Measurements from ENCODE around the gene TGFB1I1. TPM values are rescaled to one million over a fixed set of nuclear protein-coding genes. Genes with fewer than 3 reads are reported as not detected.
A peak's percentile ranks its signal among the peaks of the same experiment; 100 is the strongest.

Gene TGFB1I1
- total RNA-seq, 1 experiment from 2014 or later, result 4.3 TPM

DNA sequence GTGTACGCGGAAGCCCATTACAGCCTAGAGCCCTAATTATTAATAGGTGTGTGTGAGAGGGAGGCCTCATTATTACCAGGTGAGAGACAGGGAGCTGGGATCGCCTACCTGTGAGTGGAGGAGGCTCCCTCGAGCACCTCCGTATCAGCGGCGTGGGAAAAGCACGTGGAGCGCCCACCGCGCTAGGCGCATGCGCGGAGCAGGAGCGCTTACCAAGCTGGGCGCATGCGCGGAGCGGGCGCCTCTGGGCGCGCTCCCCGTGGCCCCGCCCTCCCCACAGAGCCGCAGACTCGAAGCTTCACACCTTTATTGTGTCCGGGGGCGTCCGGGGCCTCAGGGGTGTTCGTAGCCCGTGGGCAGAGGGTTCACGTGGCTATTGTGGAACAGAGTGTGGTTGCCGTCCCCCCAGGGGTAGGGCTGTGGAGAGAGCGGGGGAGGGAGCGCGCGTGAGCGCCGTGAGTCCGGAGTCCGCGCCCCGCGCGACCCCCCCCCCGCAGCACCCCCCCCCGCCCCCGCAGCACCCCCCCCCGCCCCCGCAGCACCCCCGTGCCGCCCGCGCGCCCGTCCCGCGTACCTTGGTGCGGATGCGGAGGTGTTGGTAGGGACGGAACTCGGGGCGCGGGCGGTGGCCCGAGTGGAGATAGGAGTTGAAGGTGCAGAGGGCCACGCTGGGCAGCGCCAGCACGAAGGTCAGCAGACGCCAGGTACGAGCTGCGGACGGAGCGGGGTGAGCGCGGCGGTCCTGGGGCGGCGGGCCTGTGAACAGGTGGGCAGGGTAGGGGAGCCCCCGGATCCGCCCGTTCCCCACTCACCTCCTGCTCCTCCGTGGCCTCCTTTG lies 44.3 kb upstream of the TGFB1I1 start (continued):
- TF ChIP-seq, protein P1, sequence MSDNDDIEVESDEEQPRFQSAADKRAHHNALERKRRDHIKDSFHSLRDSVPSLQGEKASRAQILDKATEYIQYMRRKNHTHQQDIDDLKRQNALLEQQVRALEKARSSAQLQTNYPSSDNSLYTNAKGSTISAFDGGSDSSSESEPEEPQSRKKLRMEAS (CRISPR knock-in tag; IDR thresholded peaks at IDR 0.05), result peak; percentile 90; the same call in 1 of the 2 replicates
- TF ChIP-seq, protein P2, sequence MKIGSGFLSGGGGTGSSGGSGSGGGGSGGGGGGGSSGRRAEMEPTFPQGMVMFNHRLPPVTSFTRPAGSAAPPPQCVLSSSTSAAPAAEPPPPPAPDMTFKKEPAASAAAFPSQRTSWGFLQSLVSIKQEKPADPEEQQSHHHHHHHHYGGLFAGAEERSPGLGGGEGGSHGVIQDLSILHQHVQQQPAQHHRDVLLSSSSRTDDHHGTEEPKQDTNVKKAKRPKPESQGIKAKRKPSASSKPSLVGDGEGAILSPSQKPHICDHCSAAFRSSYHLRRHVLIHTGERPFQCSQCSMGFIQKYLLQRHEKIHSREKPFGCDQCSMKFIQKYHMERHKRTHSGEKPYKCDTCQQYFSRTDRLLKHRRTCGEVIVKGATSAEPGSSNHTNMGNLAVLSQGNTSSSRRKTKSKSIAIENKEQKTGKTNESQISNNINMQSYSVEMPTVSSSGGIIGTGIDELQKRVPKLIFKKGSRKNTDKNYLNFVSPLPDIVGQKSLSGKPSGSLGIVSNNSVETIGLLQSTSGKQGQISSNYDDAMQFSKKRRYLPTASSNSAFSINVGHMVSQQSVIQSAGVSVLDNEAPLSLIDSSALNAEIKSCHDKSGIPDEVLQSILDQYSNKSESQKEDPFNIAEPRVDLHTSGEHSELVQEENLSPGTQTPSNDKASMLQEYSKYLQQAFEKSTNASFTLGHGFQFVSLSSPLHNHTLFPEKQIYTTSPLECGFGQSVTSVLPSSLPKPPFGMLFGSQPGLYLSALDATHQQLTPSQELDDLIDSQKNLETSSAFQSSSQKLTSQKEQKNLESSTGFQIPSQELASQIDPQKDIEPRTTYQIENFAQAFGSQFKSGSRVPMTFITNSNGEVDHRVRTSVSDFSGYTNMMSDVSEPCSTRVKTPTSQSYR (CRISPR knock-in tag; IDR thresholded peaks at IDR 0.05), result no peak
- TF ChIP-seq FOXK1 (CRISPR knock-in tag; IDR thresholded peaks at IDR 0.05) (peak; percentile 23; the same call in 1 of the 2 replicates), SMAD3 (CRISPR knock-in tag; IDR thresholded peaks at IDR 0.05; ENCODE audit: borderline replicate concordance) (no peak), IRF1 (CRISPR knock-in tag; IDR thresholded peaks at IDR 0.05) (peak; percentile 75; the same call in 1 of the 2 replicates), ZNF263 (CRISPR knock-in tag; IDR thresholded peaks at IDR 0.05; ENCODE audit: low read depth) (no peak), TEAD4 (CRISPR knock-in tag; IDR thresholded peaks at IDR 0.05) (0 out of 2 replicates have a peak, but pooled peaks have one; percentile 32), ARID4B (CRISPR knock-in tag; IDR thresholded peaks at IDR 0.05; ENCODE audit: borderline replicate concordance) (0 out of 2 replicates have a peak, but pooled peaks have one; percentile 35), CREB1 (CRISPR knock-in tag; IDR thresholded peaks at IDR 0.05) (no peak), TEAD1 (CRISPR knock-in tag; IDR thresholded peaks at IDR 0.05) (0 out of 2 replicates have a peak, but pooled peaks have one; percentile 58), GTF2I (CRISPR knock-in tag; conservative IDR thresholded peaks at IDR 0.05) (no peak), NR2C2 (CRISPR knock-in tag; IDR thresholded peaks at IDR 0.05) (no peak), ZBTB21 (CRISPR knock-in tag; IDR thresholded peaks at IDR 0.05; ENCODE audit: borderline replicate concordance) (no peak)
- TF ChIP-seq, protein P3, sequence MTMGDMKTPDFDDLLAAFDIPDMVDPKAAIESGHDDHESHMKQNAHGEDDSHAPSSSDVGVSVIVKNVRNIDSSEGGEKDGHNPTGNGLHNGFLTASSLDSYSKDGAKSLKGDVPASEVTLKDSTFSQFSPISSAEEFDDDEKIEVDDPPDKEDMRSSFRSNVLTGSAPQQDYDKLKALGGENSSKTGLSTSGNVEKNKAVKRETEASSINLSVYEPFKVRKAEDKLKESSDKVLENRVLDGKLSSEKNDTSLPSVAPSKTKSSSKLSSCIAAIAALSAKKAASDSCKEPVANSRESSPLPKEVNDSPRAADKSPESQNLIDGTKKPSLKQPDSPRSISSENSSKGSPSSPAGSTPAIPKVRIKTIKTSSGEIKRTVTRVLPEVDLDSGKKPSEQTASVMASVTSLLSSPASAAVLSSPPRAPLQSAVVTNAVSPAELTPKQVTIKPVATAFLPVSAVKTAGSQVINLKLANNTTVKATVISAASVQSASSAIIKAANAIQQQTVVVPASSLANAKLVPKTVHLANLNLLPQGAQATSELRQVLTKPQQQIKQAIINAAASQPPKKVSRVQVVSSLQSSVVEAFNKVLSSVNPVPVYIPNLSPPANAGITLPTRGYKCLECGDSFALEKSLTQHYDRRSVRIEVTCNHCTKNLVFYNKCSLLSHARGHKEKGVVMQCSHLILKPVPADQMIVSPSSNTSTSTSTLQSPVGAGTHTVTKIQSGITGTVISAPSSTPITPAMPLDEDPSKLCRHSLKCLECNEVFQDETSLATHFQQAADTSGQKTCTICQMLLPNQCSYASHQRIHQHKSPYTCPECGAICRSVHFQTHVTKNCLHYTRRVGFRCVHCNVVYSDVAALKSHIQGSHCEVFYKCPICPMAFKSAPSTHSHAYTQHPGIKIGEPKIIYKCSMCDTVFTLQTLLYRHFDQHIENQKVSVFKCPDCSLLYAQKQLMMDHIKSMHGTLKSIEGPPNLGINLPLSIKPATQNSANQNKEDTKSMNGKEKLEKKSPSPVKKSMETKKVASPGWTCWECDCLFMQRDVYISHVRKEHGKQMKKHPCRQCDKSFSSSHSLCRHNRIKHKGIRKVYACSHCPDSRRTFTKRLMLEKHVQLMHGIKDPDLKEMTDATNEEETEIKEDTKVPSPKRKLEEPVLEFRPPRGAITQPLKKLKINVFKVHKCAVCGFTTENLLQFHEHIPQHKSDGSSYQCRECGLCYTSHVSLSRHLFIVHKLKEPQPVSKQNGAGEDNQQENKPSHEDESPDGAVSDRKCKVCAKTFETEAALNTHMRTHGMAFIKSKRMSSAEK (CRISPR knock-in tag; IDR thresholded peaks at IDR 0.05; ENCODE audit: borderline replicate concordance), result no peak
- TF ChIP-seq, protein P4, sequence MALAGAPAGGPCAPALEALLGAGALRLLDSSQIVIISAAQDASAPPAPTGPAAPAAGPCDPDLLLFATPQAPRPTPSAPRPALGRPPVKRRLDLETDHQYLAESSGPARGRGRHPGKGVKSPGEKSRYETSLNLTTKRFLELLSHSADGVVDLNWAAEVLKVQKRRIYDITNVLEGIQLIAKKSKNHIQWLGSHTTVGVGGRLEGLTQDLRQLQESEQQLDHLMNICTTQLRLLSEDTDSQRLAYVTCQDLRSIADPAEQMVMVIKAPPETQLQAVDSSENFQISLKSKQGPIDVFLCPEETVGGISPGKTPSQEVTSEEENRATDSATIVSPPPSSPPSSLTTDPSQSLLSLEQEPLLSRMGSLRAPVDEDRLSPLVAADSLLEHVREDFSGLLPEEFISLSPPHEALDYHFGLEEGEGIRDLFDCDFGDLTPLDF (CRISPR knock-in tag; IDR thresholded peaks at IDR 0.05), result peak; percentile 37; the same call in 1 of the 2 replicates
- TF ChIP-seq, protein P5, sequence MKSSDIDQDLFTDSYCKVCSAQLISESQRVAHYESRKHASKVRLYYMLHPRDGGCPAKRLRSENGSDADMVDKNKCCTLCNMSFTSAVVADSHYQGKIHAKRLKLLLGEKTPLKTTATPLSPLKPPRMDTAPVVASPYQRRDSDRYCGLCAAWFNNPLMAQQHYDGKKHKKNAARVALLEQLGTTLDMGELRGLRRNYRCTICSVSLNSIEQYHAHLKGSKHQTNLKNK (CRISPR knock-in tag; IDR thresholded peaks at IDR 0.05), result no peak
- TF ChIP-seq, protein P6, sequence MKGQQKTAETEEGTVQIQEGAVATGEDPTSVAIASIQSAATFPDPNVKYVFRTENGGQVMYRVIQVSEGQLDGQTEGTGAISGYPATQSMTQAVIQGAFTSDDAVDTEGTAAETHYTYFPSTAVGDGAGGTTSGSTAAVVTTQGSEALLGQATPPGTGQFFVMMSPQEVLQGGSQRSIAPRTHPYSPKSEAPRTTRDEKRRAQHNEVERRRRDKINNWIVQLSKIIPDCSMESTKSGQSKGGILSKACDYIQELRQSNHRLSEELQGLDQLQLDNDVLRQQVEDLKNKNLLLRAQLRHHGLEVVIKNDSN (CRISPR knock-in tag; IDR thresholded peaks at IDR 0.05), result peak; percentile 34; the same call in 1 of the 2 replicates
- TF ChIP-seq, protein P7, sequence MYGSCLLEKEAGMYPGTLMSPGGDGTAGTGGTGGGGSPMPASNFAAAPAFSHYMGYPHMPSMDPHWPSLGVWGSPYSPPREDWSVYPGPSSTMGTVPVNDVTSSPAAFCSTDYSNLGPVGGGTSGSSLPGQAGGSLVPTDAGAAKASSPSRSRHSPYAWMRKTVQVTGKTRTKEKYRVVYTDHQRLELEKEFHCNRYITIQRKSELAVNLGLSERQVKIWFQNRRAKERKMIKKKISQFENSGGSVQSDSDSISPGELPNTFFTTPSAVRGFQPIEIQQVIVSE (CRISPR knock-in tag; IDR thresholded peaks at IDR 0.05; ENCODE audit: borderline replicate concordance), result no peak

Measured in WTC11 (cell line).